Measurements from ENCODE around the gene BRD3.
A peak's percentile ranks its signal among the peaks of the same experiment; 100 is the strongest.

DNA sequence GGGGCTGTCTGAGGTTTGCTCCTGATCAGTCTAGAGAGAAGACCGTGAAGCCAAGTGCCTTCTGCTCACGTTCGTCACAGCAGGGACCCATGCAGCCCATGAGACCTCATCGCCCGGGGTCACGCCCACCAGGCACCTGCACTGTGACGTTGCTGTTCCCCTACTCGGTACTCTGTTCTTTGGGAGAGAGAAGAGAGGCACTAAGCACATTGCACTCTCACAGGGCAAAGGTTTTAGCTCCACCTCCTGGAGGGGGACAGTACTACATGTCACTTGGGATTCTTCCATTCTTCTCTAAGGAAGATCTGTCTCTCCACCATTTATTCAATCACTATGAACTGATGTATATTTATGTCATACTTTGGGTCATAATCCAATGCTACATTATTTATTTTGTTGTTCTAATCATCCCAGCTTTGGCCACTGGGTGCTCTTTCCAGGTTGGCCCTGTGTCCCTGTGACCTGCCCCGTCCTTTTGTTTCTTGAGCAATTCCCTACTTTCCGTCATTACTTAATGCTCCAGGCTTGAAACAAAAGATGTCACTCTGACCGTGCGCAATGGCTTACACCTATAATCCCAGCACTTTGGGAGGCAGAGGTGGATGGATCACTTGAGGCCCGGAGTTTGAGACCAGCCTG is 31.4 kb upstream of the BRD3 start:
- TF ChIP-seq CTCF (IDR thresholded peaks at IDR 0.05; ENCODE audit: insufficient read depth, low read depth, low read length) = peak; percentile 45
- no peak for TF ChIP-seq EZH2 (IDR thresholded peaks at IDR 0.05; ENCODE audit: insufficient read depth, low read length)

Measured in astrocyte (in vitro differentiated cells and primary cell).